ENCODE data around the gene HLF. TPM values are rescaled to one million over a fixed set of nuclear protein-coding genes. Genes with fewer than 3 reads are reported as not detected.

HLF gene
- total RNA-seq, 1 donor from 2014 or later = 0.69 TPM

DNA sequence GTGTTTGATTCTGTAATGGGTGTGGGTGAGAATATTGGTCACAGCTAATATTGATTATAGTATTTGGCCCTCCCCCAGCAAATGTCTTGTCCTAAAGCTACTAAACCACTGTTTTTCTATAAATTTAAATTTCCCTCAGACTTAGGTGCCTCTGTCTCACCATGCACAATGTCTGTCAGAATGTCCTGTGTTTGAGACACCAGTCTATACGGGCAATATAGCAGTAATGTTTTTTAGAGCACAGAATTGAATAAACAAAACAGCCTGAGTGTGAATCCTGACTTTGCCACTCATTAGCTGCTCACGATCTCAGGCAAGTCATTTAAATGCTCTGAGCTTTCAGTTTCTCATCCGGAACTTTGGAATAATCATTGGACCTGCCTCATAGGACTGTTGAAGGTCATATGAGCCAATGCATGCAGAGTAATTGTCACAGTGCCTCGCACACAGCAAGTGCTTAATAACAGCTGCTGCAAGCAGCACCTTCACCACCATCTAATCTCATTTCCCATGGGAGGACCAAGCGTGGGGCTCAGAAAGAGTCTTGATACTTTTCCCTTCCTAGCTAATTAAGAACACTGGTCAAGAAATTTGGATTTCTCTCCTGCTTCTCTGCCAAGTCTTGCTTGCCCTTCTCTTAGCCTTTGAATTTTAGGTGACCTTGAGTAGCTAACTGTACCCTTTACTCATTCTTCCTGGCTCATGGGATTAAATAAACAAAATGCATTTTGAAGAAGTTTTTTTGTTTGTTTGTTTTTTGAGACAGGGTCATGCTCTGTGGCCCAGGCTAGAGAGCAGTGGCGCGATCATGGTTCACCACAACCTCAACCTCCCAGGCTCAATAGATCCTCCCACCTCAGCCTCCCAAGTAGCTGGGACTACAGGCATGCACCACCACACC is 9.8 kb downstream of the HLF start:
- DNase-seq (no peak), ATAC-seq (ENCODE audit: low read depth) (no peak)
- TF ChIP-seq, protein P1, sequence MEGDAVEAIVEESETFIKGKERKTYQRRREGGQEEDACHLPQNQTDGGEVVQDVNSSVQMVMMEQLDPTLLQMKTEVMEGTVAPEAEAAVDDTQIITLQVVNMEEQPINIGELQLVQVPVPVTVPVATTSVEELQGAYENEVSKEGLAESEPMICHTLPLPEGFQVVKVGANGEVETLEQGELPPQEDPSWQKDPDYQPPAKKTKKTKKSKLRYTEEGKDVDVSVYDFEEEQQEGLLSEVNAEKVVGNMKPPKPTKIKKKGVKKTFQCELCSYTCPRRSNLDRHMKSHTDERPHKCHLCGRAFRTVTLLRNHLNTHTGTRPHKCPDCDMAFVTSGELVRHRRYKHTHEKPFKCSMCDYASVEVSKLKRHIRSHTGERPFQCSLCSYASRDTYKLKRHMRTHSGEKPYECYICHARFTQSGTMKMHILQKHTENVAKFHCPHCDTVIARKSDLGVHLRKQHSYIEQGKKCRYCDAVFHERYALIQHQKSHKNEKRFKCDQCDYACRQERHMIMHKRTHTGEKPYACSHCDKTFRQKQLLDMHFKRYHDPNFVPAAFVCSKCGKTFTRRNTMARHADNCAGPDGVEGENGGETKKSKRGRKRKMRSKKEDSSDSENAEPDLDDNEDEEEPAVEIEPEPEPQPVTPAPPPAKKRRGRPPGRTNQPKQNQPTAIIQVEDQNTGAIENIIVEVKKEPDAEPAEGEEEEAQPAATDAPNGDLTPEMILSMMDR (IDR thresholded peaks at IDR 0.05) = no peak
- no peak overlapping the region for H3K27ac Mint-ChIP-seq
- ChIA-PET CTCF (no interaction called here), POLR2A (no interaction called here)
- H3K36me3 Mint-ChIP-seq (ENCODE audit: low read depth) = no peaks in the 10 kb centered on the region
- no peak overlapping the region for H3K4me3 Mint-ChIP-seq
- peaks cover 57% of the 10 kb centered on the region for H3K27me3 Mint-ChIP-seq
- intact Hi-C loops (cut with micrococcal nuclease) = no loop called here
- H3K4me1 Mint-ChIP-seq = no peaks in the 10 kb centered on the region
- H3K9me3 Mint-ChIP-seq = no peaks in the 10 kb centered on the region

DNA sequence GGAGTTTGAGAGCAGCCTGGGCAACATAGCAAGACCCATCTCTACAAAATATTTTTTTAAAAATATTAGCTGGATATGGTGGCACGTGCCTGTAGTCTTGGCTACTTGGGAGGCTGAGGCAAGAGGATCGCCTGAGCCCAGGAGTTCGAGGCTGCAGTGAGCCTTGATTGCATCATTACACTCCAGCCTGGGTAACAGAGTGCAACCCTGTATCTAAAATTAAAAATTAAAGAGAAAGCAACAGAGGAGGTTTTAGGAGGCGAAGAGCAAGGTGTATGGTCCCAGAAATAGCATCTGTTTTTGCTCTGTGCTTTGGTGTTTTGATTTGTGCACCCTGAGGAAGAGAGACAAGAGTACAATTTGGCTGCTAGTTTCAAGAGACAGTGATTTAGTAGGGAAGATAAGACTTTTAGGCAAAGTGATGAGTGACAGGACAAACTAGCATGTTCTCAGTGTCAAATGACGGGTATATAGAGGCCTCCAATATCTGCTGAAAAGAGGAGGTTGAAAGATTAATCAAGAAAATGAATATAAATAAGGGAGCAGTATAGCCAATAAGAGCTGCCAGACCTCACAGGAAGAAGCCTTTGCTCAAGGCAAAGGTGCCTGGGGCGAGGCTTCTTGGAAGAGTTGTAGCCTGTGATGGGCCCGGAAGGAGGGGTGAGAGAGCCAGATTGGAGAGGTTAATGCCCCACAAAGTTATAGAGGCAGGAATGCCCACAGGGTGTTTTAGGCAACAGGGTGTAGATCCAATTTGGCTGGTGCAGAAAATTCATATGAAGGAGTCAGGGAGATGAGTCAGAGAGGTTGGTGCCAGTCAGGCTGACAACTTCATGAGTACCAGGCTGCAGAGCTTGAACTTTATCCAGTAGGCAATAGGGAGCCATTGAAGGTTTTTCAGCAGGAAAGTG is 11.4 kb downstream of the HLF start:
- TF ChIP-seq, protein P1 (IDR thresholded peaks at IDR 0.05) = no peak
- POLR2A ChIA-PET = no interaction called here
- Mint-ChIP-seq H3K4me1 (no peaks in the 10 kb centered on the region), H3K27ac (no peak overlapping the region), H3K36me3 (ENCODE audit: low read depth) (no peaks in the 10 kb centered on the region), H3K4me3 (no peak overlapping the region), H3K27me3 (peaks cover 50% of the 10 kb centered on the region), H3K9me3 (no peaks in the 10 kb centered on the region)
- DNase-seq (no peak), ATAC-seq (ENCODE audit: low read depth) (no peak)
- CTCF ChIA-PET = no interaction called here
- intact Hi-C loops (cut with micrococcal nuclease) = no loop called here

DNA sequence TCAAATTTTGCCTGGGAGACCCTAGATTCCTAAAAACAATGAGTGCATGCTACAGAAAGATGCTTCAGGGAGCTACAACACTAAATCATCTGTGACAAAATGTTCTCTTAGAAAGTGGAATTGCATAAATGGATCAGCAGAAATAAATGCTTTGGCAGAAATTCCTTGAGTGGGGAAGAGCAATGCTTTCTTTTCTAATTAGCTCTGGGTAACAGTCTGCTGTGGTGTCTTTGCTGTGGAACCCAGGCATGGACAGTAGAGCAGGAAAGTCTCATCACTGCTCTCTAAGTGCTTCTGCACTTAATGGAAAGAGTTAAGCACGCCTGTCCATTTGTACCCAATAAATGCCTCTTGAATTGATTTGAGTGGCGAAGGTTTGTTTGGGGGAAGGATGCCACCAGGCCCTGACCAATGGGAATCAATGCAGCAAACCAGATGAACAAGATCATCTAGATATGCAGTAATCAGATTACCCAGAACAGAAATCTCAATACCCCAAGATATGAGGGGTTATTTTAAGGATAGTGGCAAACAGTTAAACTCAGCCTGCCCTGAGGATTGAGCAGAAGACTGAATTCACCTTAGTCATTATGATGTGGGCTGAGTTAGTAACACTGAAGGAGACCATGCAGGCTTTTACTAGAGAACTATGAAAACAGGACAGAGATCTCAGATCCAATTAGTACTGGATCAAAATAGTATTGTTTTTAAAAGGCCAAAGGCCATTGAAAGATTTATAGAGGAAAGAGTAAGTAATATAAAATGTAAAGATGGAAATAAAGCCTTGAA is 13.6 kb downstream of the HLF start:
- Mint-ChIP-seq H3K36me3 (ENCODE audit: low read depth) (no peaks in the 10 kb centered on the region), H3K9me3 (no peaks in the 10 kb centered on the region), H3K4me1 (no peaks in the 10 kb centered on the region), H3K4me3 (no peak overlapping the region), H3K27me3 (peaks cover 38% of the 10 kb centered on the region), H3K27ac (no peak overlapping the region)
- ChIA-PET POLR2A (no interaction called here), CTCF (no interaction called here)
- intact Hi-C loops (cut with micrococcal nuclease) = no loop called here
- ATAC-seq (ENCODE audit: low read depth) (no peak), DNase-seq (no peak)
- TF ChIP-seq, protein P1 (IDR thresholded peaks at IDR 0.05) = no peak

DNA sequence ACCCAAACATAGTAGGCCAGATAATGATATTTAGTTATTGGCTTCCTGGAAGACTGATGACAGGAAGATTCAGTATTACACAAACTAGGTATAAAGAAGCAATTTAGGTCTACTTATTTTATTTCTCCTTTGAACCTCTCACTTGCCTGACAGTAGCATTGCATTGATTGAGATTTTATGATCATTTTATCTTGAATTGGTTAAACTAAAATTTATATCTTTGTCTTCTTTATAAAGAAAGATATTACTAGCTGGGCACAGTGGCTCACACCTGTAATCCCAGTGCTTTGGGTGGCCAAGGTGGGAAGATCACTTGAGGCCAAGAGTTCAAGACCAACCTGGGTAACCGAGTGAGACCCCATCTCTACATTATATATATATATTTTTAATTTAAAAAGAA is 14.4 kb downstream of the HLF start:
- H3K27ac Mint-ChIP-seq = no peak overlapping the region
- H3K27me3 Mint-ChIP-seq = peaks cover 30% of the 10 kb centered on the region
- ChIA-PET CTCF (no interaction called here), POLR2A (no interaction called here)
- no peaks in the 10 kb centered on the region for H3K36me3 Mint-ChIP-seq (ENCODE audit: low read depth)
- DNase-seq (no peak), ATAC-seq (ENCODE audit: low read depth) (no peak)
- H3K9me3 Mint-ChIP-seq = no peaks in the 10 kb centered on the region
- TF ChIP-seq, protein P1 (IDR thresholded peaks at IDR 0.05) = no peak
- intact Hi-C loops (cut with micrococcal nuclease) = no loop called here
- no peak overlapping the region for H3K4me3 Mint-ChIP-seq
- no peaks in the 10 kb centered on the region for H3K4me1 Mint-ChIP-seq
